ENCODE measurements around the gene FOXN3. TPM values are rescaled to one million over a fixed set of nuclear protein-coding genes. Genes with fewer than 3 reads are reported as not detected.
A peak's percentile ranks its signal among the peaks of the same experiment; 100 is the strongest.

The FOXN3 gene
- total and polyA plus RNA-seq, 2 experiments from 2014 or later: 98.9 to 167 TPM

- no peak for TF ChIP-seq CREB1 (CRISPR knock-in tag; IDR thresholded peaks at IDR 0.05; ENCODE audit: low read depth)
- no peak for TF ChIP-seq NANOG (IDR thresholded peaks at IDR 0.05; ENCODE audit: borderline replicate concordance)
- no peak for TF ChIP-seq EZH2phosphoT487 (IDR thresholded peaks at IDR 0.05; ENCODE audit: unreplicated experiment)
- TF ChIP-seq CTCF (conservative IDR thresholded peaks at IDR 0.05; ENCODE audit: low read depth in 2 of 2): no peak
Observed at GRCh38 chr14:89246290-89246689, 170.7 kb downstream of the FOXN3 start (continued).

- Mint-ChIP-seq H3K4me1 (peaks cover 68% of the 10 kb centered on the region), H3K27ac (no peak overlapping the region), H3K36me3 (ENCODE audit: low read depth) (peaks cover 22% of the 10 kb centered on the region), H3K4me3 (no peak overlapping the region), H3K9me3 (no peaks in the 10 kb centered on the region), H3K27me3 (ENCODE audit: insufficient read depth, low read depth, poor library complexity) (peaks cover 6% of the 10 kb centered on the region)
- Histone ChIP-seq H3K4me2 (0 out of 2 replicates have a peak overlapping the region, but pooled peaks have one; percentile 34), H4K20me1 (replicated peaks; ENCODE audit: insufficient read depth) (peaks cover 47% of the 10 kb centered on the region), H3K36me3 (ENCODE audit: insufficient read depth) (no peaks in the 10 kb centered on the region), H3F3A (replicated peaks; ENCODE audit: low read depth) (no peaks in the 10 kb centered on the region), H3K79me2 (replicated peaks; ENCODE audit: insufficient read depth) (peaks cover 98% of the 10 kb centered on the region), H3K9me2 (ENCODE audit: insufficient read depth) (no peaks in the 10 kb centered on the region), H3K4me1 (ENCODE audit: insufficient read depth) (peaks cover 55% of the 10 kb centered on the region), H2AFZ (no peak overlapping the region), H3K4me3 (no peak overlapping the region), H3K27ac (ENCODE audit: low read depth) (0 out of 2 replicates have a peak overlapping the region, but pooled peaks have one; percentile 24), H3K27me3 (ENCODE audit: insufficient read depth) (no peaks in the 10 kb centered on the region)
- DNase-seq (ENCODE audit: low spot score) (no peak), ATAC-seq (no peak)
- no peak for TF ChIP-seq CTCF (conservative IDR thresholded peaks at IDR 0.05; ENCODE audit: low read depth in 2 of 2)
- no peak for TF ChIP-seq CREB1 (CRISPR knock-in tag; IDR thresholded peaks at IDR 0.05; ENCODE audit: low read depth)
- TF ChIP-seq ZNF331 (CRISPR knock-in tag; IDR thresholded peaks at IDR 0.05; ENCODE audit: low read depth): no peak
- no peak for TF ChIP-seq JUNB (IDR thresholded peaks at IDR 0.05; ENCODE audit: unreplicated experiment)
- TF ChIP-seq ZNF114 (CRISPR knock-in tag; IDR thresholded peaks at IDR 0.05): no peak
- no peak for TF ChIP-seq POLR2AphosphoS5 (IDR thresholded peaks at IDR 0.05; ENCODE audit: low read depth)
Observed at GRCh38 chr14:89245802-89246201, 171.2 kb downstream of the FOXN3 start.

- Histone ChIP-seq H3F3A (replicated peaks; ENCODE audit: low read depth) (no peaks in the 10 kb centered on the region), H3K4me1 (ENCODE audit: insufficient read depth) (peaks cover 57% of the 10 kb centered on the region), H3K4me2 (peak overlapping the region; percentile 21), H2AFZ (no peak overlapping the region), H3K79me2 (replicated peaks; ENCODE audit: insufficient read depth) (peaks cover 98% of the 10 kb centered on the region), H3K36me3 (ENCODE audit: insufficient read depth) (no peaks in the 10 kb centered on the region), H4K20me1 (replicated peaks; ENCODE audit: insufficient read depth) (peaks cover 47% of the 10 kb centered on the region), H3K4me3 (peak overlapping the region; percentile 3; the same call in 1 of the 2 replicates), H3K9me2 (ENCODE audit: insufficient read depth) (no peaks in the 10 kb centered on the region), H3K27me3 (ENCODE audit: insufficient read depth) (no peaks in the 10 kb centered on the region), H3K27ac (ENCODE audit: low read depth) (peak overlapping the region; percentile 24; the same call in 1 of the 2 replicates)
- peaks cover 71% of the 10 kb centered on the region for H3K4me1 Mint-ChIP-seq
- no peak overlapping the region for H3K27ac Mint-ChIP-seq
- H3K36me3 Mint-ChIP-seq (ENCODE audit: low read depth): peaks cover 16% of the 10 kb centered on the region; the same call in 2 of the 3 replicates
- peaks cover 6% of the 10 kb centered on the region for H3K27me3 Mint-ChIP-seq (ENCODE audit: insufficient read depth, low read depth, poor library complexity)
- DNase-seq (ENCODE audit: low spot score) (no peak), ATAC-seq (no peak)
- no peaks in the 10 kb centered on the region for H3K9me3 Mint-ChIP-seq
- no peak overlapping the region for H3K4me3 Mint-ChIP-seq
- TF ChIP-seq POLR2AphosphoS5 (IDR thresholded peaks at IDR 0.05; ENCODE audit: low read depth) (no peak), CTCF (conservative IDR thresholded peaks at IDR 0.05; ENCODE audit: low read depth in 2 of 2) (no peak), ZNF331 (CRISPR knock-in tag; IDR thresholded peaks at IDR 0.05; ENCODE audit: low read depth) (no peak), CREB1 (CRISPR knock-in tag; IDR thresholded peaks at IDR 0.05; ENCODE audit: low read depth) (no peak)
Observed at GRCh38 chr14:89244720-89245119, 172.3 kb downstream of the FOXN3 start.

All from GM23338 (cell line).